Right lobe of liver (tissue), 6 donors: ENCODE data around the gene TBK1. TPM values are rescaled to one million over a fixed set of nuclear protein-coding genes. Genes with fewer than 3 reads are reported as not detected.

ENCODE experiments used
- ATAC-seq, 4 donors: fragments of 200-7000 bp; cut with Tn5 transposase; one replicate each; pipeline ENCODE4 v1.9.1; 2020; ENCODE audit warnings: mild to moderate bottlenecking in 4 of 4, moderate library complexity in 4 of 4
- DNase-seq, 3 donors: peaks; one replicate each; pipeline ENCODE4 v3.0.0-alpha.2; 2020
- H3K27ac ChIP-seq, 3 donors: fragments of 200-600 bp; one replicate each; pipeline ENCODE4 v1.8.0; 2022
- H3K27me3 ChIP-seq, 2 donors: fragments of 200-600 bp; one replicate each; pipeline ENCODE4 v1.8.0; 2022
- H3K36me3 ChIP-seq, 4 donors: fragments of 200-600 bp; sonication (generic) in 1 of 4; one replicate each; pipeline versions ENCODE4 v1.5.1 to v1.8.0; 2017 to 2022; ENCODE audit warnings: control low read depth in 1 of 4
- H3K4me1 ChIP-seq, 4 donors: fragments of 200-600 bp; sonication (generic) in 1 of 4; one replicate each; pipeline versions ENCODE4 v1.5.1 to v1.8.0; 2017 to 2022; ENCODE audit warnings: control low read depth in 1 of 4
- H3K4me3 ChIP-seq, 3 donors: fragments of 200-600 bp; one replicate each; pipeline ENCODE4 v1.8.0; 2022
- H3K9me3 ChIP-seq, 4 donors: fragments of 200-600 bp; sonication (generic) in 1 of 4; one replicate each; pipeline versions ENCODE4 v1.5.1 to v1.8.0; 2017 to 2022; ENCODE audit warnings: control low read depth in 1 of 4
- POLR2A ChIP-seq: fragments of 450-650 bp; IDR thresholded peaks from one replicate; pipeline ENCODE4 v1.6.1; 2017; ENCODE audit warnings: antibody characterized with exemption, mild to moderate bottlenecking
- WGBS: methylation state at CpG from one replicate; pipeline ENCODE4 v1.1.6; 2018; ENCODE audit warnings: low coverage, low lambda C conversion rate; ENCODE audit not compliant: insufficient coverage; ENCODE audit errors: missing lambda C conversion rate; 5-methylcytosine and 5-hydroxymethylcytosine counted together
- intact Hi-C, 2 donors: fragments of 100-400 bp; cut with DNase I; formaldehyde crosslinking; loops; one replicate each; pipeline versions ENCODE4 v1.11.2 to v1.14.1; 2022
- total RNA-seq, 6 experiments: library from RNA; depleted of rRNA in 2 of 6; stranded (reverse); fragments of >200 nt in 2 of 6; fragmentation: NEBNext Ultra II Directional in 3 of 6; extraction: Animal tissue kit (Norgen Biotek cat#: 25700) in 3 of 6; gene quantifications; one replicate each; pipeline versions ENCODE4 v1.1.0 to v1.2.4, GENCODE V29; 2016 to 2023
- TF ChIP-seq, protein P1 (sequence below), 4 donors: fragments of 200-600 bp in 3 of 4; fragments of 450-650 bp in 1 of 4; IDR thresholded peaks; one replicate each; pipeline versions ENCODE4 v1.5.1 to v1.8.0; 2016 to 2022; ENCODE audit warnings: antibody characterized with exemption in 4 of 4, mild to moderate bottlenecking in 2 of 4
- donor health status: DM: no; HTN: yes; CAD: no.
- donor health status: DM: no; HTN: no; CAD: no.
- donor health status: DM: no; HTN: no; CAD: no.
- donor health status: DM: no; HTN: yes; CAD: no.
- donor health status: DM: no; HTN: yes; CAD: no.

Gene TBK1
- total RNA-seq, 6 experiments from 2014 or later: 9.0 to 21.8 (median 14.0) TPM

DNA sequence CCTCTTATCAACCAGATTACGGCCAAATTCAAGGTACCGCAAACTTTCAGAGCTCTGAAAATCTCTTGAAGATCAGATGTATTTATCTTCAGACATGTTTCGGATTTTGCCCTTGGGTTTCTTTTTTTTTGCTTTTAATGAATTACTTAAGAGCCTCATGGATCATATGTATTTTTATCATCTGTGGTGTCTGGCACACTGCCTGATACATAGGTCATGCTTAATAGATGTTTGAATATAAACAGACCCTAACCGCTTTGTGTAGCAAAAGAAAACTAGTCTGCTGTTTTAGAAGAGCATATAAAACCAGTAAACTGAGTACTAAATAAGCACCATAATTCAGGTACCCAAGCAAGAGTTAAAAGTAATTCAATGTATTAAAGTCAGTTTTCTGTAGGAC, 20.1 kb upstream of the TBK1 start:
- WGBS: 88% methylated on average over 4 of the region's 4 CpGs
- no peak overlapping the region for H3K27ac ChIP-seq
- TF ChIP-seq, protein P1, sequence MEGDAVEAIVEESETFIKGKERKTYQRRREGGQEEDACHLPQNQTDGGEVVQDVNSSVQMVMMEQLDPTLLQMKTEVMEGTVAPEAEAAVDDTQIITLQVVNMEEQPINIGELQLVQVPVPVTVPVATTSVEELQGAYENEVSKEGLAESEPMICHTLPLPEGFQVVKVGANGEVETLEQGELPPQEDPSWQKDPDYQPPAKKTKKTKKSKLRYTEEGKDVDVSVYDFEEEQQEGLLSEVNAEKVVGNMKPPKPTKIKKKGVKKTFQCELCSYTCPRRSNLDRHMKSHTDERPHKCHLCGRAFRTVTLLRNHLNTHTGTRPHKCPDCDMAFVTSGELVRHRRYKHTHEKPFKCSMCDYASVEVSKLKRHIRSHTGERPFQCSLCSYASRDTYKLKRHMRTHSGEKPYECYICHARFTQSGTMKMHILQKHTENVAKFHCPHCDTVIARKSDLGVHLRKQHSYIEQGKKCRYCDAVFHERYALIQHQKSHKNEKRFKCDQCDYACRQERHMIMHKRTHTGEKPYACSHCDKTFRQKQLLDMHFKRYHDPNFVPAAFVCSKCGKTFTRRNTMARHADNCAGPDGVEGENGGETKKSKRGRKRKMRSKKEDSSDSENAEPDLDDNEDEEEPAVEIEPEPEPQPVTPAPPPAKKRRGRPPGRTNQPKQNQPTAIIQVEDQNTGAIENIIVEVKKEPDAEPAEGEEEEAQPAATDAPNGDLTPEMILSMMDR (IDR thresholded peaks at IDR 0.05): no peak
- TF ChIP-seq POLR2A: no peak
- H3K9me3 ChIP-seq: no peaks in the 10 kb centered on the region
- H3K36me3 ChIP-seq: peaks cover 3 to 98% (median 40%) of the 10 kb centered on the region in 4 donors
- H3K4me3 ChIP-seq: no peak overlapping the region
- H3K27me3 ChIP-seq: no peaks in the 10 kb centered on the region
- DNase-seq (no peak), ATAC-seq (no peak)
- H3K4me1 ChIP-seq: no peaks in the 10 kb centered on the region
- intact Hi-C loops: no loop called here

DNA sequence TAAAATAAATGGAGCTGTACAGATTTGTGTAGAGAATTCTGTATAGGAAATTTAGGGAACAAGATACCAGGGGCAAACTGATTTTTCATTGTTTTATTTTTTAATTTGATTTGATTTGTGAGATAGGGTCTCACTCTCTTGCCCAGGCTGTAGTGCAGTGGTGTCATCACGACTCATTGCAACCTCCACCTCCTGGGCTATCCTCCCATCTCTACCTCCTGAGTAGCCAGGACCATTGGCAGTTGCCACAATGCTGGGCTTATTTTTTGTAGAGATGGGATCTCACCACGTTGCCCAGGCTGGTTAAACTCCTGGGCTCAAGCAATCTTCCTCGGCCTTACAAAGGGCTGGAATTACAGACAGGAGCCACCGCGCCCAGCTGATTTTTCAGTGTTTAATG, 18.0 kb upstream of the TBK1 start:
- DNase-seq: no peak
- H3K4me1 ChIP-seq: no peaks in the 10 kb centered on the region
- ATAC-seq: no peak
- WGBS: 100% methylated on average over 3 of the region's 5 CpGs
- no peak overlapping the region for H3K27ac ChIP-seq
- intact Hi-C loops: no loop called here
- no peak overlapping the region for H3K4me3 ChIP-seq
- H3K36me3 ChIP-seq: peaks cover 3 to 100% (median 41%) of the 10 kb centered on the region in 4 donors
- TF ChIP-seq, protein P1 (IDR thresholded peaks at IDR 0.05): no peak
- no peak for TF ChIP-seq POLR2A
- H3K27me3 ChIP-seq: no peaks in the 10 kb centered on the region
- no peaks in the 10 kb centered on the region for H3K9me3 ChIP-seq

DNA sequence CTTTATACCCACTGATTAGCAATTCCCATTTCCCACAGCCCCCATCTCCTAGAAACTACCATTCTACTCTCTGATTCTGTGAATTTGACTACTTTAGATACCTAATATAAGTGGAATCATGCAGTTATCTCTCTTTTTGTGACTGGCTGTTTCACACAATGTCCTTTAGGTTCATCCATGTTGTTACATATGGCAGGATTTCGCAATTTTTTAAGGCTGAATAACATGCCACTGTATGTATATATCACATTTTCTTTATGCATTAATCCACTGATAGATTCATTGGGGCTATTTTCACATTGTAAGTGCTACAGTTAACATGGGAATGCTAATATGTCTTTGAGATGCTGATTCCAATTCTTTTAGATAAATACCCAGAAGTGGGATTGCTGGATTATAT, 11.8 kb upstream of the TBK1 start:
- 100% methylated on average over 1 of the region's 1 CpG for WGBS

DNA sequence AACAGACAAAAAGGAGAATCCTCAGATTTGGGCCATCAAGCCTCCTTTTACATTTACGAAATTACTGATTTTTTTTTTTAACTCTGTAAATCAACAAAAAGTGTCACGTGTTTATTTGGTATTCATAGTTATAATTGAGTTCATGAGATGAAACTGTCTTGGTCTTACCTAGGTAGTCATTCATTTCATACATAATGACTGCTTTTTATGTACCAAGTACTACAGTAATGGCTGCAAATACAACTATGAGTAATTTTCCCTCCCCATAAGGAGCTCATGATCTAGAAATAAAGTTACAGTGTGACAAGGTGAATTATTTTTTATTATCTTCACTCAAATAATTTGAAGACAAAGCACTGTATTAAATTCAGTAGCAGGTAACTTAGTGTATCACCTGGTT, 6.4 kb upstream of the TBK1 start:
- H3K36me3 ChIP-seq: peaks cover 0 to 51% (median 5%) of the 10 kb centered on the region in 4 donors
- H3K4me3 ChIP-seq: no peak overlapping the region
- no peaks in the 10 kb centered on the region for H3K27me3 ChIP-seq
- DNase-seq: no peak
- no peak overlapping the region for H3K27ac ChIP-seq
- no peak for ATAC-seq
- H3K9me3 ChIP-seq: no peaks in the 10 kb centered on the region
- 83% methylated on average over 2 of the region's 2 CpGs for WGBS
- H3K4me1 ChIP-seq: no peaks in the 10 kb centered on the region
- intact Hi-C loops: no loop called here
- TF ChIP-seq POLR2A: no peak
- TF ChIP-seq, protein P1 (IDR thresholded peaks at IDR 0.05): no peak

More for the DNA sequence above, 11.8 kb upstream of the TBK1 start:
- DNase-seq (no peak), ATAC-seq (no peak)
- Histone ChIP-seq H3K27ac (no peak overlapping the region), H3K9me3 (no peaks in the 10 kb centered on the region), H3K4me3 (no peak overlapping the region), H3K36me3 (peaks cover 0 to 69% (median 18%) of the 10 kb centered on the region in 4 donors), H3K4me1 (no peaks in the 10 kb centered on the region), H3K27me3 (no peaks in the 10 kb centered on the region)
- no peak for TF ChIP-seq POLR2A
- TF ChIP-seq, protein P1 (IDR thresholded peaks at IDR 0.05): no peak
- intact Hi-C loops: no loop called here

DNA sequence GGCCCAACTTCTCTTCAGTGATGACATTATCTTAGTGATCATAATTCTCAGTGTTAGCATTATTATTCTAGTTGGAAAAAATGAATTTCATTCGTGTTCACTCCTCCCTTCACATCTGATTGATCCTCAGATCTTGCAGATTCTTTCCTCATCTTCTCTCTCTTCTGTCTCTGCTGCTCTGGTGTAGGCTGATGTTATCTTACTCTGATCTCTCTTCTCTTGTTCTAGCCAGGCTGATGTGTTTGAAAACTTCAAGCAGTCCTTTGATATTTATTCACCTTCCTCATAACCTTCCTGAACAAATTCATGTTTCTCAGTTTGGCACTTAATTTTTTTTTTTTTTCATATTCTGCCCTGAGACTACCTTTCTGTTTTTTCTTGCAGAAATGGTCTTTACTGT, 5.6 kb upstream of the TBK1 start:
- no peak for ATAC-seq
- no peak overlapping the region for H3K4me3 ChIP-seq
- H3K9me3 ChIP-seq: no peaks in the 10 kb centered on the region
- intact Hi-C loops: no loop called here
- DNase-seq: no peak
- H3K27me3 ChIP-seq: no peaks in the 10 kb centered on the region
- H3K27ac ChIP-seq: no peak overlapping the region
- 82% methylated on average over 1 of the region's 1 CpG for WGBS
- no peak for TF ChIP-seq POLR2A
- TF ChIP-seq, protein P1 (IDR thresholded peaks at IDR 0.05): no peak
- peaks cover 0 to 45% (median 5%) of the 10 kb centered on the region in 4 donors for H3K36me3 ChIP-seq
- peaks cover 0 to 3% (median 0%) of the 10 kb centered on the region in 4 donors for H3K4me1 ChIP-seq
